HG02840 (cell line): ENCODE measurements around the gene IL17F.
A peak's percentile ranks its signal among the peaks of the same experiment; 100 is the strongest.
"Not testable (repeated sequence)": the region's sequence is repeated elsewhere in the genome, so short reads cannot be mapped to it uniquely, and the experiment has no call there.

Experiments
- ATAC-seq: cut with Tn5 transposase; IDR thresholded peaks from one replicate; pipeline ENCODE4 v1.9.1; 2021; ENCODE audit warnings: mild to moderate bottlenecking, moderate library complexity, moderate number of reproducible peaks; ENCODE audit not compliant: unreplicated experiment, low FRiP score

The IL17F gene

GRCh38 chr6:52249078-52249477 is 4.8 kb upstream of the IL17F start:
- no peak for ATAC-seq

- no peak for ATAC-seq
Observed at GRCh38 chr6:52245425-52245824, 1.1 kb upstream of the IL17F start.

DNA sequence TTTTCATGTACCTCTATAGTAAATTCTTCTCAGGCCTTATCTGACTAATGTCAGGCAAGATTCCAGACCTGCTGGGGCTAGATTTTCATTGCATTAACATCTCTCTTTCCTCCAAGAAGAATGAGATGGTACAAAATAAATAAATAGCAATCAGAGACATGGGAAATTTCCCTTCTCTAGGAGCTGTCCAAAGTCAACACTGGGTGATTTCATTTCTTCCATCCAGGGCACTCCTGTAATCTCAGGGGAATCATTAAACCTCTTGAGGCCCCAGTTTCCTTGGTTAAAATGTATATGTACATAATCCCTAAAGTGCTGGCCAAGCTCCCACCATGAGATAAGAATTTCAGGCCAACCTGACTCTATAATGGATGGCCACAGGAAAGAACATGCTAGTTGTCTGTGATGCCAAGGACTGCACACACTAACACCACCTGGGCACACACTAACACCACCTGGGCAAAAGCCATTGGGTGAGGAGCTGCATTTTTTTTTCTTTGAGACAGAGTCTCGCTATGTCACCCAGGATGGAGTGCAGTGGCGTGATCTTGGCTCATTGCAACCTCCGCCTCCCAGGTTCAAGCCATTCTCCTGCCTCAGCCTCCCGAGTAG is 912 bp downstream of the IL17F start:
- ATAC-seq: no peak

DNA sequence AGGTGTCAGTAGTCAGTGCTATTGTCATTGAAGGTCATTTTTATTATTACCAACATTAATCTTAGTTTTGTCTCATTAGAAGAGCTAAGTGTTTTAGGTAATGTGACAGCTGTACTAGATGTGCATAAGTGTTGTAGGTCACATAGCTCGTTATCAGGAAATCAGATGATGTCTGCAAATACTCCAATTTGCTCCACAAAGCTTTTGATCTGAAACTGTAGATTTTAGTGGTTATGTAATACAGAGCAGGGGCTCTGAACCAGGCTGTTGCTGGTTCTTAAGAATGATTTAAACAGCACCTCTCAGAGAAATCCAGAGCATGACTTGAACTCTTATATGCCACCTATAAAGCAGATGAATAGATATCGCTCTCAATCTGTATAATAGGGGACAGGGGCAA is 2.5 kb downstream of the IL17F start:
- ATAC-seq: no peak

- ATAC-seq: peak; percentile 62
Observed at GRCh38 chr6:52233975-52234823, 10.1 kb downstream of the IL17F start.

GRCh38 chr6:52233005-52233404 is 11.3 kb downstream of the IL17F start:
- no peak for ATAC-seq

DNA sequence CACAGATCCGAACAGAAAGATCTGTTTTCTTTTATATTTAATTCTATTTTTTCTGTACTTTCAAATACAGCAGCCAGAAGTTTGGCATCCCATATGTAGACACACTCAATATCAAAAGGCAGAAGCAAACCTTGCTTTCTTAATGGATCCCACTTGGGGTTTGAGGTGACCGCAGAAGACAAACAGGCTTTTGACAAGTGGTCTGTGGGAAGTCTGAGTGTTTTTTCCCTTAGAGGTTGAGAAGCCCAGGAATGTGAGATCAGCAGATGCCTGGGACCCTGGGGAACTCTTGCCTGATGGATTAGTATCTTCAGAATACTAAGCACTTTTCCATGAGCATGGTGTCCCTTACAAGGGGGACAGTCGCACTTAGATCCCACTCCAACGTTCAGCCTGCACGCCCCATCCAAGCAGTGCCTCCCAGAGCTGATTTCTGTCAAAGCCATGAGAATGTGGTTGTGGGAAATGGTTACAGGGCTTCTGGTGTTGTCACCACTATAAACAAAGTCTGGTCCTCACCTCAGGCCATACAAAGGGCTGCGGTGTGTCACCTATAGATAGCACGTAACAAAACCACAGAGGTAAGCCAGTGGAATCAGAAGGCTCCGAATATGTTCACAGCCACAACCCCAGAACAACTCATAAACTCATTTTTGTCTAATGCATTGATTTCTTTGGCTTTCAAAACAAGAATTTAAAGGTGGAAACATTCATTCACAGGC is 12.7 kb downstream of the IL17F start:
- ATAC-seq: no peak

GRCh38 chr6:52230685-52231084 is 13.6 kb downstream of the IL17F start:
- ATAC-seq: no peak

- peak; percentile 100 for ATAC-seq
Observed at GRCh38 chr6:52227495-52227894, 16.8 kb downstream of the IL17F start.

DNA sequence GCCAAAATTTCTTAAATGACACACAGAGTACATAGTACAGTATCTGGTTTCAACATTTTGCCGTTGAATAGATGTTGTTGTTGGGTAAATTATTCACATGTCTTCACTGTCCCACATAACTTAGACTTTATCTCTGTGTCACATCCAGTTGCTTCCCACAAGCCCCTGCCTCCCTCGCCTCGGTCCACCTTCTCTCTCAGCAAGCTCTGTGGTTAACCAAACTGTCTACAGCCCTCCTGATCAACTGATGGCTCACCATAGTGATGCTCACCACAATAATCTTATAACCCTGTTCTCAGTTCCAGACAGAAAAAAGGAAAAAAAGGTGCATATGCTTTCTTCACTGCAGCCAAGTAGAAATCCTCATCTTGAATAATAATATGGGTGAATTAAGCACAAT is 23.0 kb downstream of the IL17F start:
- no peak for ATAC-seq

DNA sequence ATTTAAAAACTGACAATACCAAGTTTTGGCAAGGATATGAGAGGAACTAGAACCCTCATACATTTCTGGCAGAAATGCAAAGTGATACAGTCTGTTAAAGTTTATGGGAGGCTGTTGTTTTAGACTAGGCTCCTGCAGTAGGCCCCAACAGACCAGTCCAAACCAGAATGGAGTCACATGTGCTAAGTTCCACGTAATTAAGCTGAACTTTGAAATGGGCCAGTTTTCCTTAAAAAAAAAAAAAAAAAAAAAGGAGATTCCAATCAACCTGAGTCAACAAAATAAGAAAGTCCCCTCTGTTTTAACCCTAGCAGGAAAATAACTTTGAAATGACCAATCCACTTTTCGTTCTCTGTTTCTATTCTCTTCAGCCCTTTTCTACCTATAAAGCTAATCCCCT is 26.5 kb downstream of the IL17F start:
- no peak for ATAC-seq

GRCh38 chr6:52216932-52217575 is 27.2 kb downstream of the IL17F start:
- no peak for ATAC-seq

- ATAC-seq: no peak
Observed at GRCh38 chr6:52215787-52216186, 28.5 kb downstream of the IL17F start.

DNA sequence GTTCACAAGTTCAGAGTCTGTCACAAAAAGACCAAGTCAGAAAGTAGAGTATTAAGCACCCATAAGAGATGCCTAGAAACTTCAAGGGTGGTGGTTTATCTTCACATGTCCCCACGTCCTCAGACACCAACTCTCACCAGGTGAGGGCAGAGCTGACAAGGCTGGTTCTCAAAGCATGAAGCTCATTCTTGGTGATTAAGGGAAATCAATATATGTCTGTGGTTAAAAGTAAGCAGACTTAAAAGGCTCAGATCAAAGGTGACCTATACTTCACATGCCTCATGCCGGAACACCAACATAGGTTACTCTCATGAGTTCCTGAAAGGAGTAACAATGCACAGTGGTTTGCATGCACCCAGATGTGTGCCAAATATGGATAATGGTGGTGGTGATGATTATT is 31.2 kb downstream of the IL17F start:
- ATAC-seq: no peak

DNA sequence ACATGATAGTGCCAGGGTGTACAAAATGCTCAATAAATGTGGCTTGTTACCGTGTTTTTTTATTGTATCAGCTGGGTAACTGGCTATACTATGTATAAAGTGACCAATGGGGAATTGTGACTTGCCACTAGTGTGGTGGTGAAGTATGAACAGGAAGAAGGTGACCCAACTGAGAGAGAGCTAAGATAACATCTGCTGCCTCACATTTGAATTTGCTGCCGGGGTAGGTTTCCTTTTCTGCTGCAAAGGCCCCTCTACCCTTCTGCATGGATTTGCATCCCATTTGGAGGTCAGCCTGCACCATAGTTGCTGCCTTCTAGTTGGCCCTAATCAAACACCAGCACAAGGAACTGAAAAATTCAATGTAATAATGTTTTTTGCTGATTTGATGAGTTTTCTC is 34.1 kb downstream of the IL17F start:
- peak; percentile 69 for ATAC-seq

DNA sequence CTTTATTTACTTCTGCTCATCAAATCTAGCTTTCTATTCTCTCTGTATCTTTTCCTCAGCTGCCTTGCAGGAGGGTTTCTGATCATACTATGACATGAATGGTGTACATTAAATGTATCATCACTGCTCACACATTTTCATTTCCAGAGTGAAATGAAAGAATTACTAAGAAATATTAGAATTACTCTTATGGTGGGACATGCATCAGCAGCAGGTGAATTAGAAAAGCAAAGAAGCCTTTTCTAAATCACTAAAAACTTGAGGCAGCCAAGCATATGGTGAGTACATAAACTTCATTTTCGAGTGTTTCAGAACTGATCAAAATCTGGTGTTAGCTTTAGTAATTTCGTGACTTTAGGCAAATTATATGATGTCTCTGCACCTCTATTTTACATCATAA is 34.5 kb downstream of the IL17F start:
- peak; percentile 44 for ATAC-seq

DNA sequence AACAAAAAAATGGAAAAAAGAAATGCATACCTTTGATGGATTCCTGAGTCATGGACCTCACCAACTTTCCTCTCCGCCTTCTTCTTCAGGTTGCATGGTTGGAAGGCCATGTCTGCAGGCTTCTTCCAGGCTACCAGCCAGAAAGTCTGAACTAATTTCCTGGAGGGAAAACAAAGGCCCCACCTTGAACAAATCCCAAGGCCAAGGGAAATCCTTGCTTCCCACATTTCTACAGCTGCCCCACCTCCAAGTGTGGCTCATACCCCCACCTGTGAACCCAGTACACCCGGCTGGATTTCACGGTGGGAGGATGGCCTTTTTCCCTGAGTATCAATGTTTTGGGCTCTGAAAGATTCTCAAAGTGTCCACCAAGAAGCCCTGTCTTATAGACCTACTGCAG is 35.7 kb downstream of the IL17F start:
- ATAC-seq: no peak

DNA sequence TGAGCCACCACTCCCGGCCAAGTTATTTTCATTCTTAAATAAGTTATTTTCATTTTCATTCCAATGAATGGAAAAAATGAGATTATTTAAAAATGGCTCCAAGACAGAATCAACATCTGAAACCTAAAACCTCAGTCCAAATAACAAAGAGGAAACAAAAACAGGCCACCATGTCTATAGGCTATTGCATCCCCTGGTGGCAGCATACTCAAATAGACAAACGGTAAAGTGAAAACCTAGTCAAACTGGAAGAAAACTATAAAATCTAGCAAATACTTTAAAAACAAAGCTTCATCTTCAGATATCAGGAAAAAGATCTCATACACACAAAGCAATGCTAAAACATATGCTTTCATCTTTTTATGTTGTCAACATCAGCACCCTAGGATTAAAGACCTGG is 37.2 kb downstream of the IL17F start:
- no peak for ATAC-seq

DNA sequence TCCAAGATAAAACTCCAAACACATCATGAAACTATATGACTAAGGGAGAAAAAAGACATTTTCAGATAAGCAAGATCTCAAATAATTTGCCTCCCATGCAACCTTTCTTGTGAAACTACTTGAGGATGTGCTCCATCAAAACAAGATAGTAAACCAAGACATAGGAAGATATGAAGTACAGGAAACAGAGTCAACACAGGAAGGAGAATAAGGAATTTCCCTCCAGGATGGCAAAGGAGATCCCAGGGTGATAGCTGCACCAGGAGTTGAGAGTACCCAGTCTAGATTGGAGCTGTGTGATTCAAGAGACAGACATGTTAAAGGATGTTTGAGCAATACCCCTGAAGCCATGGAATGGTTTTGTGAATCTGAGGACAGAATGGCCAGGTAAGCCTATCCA is 42.8 kb downstream of the IL17F start:
- ATAC-seq: no peak

GRCh38 chr6:52201046-52201445 is 43.3 kb downstream of the IL17F start:
- ATAC-seq: no peak

DNA sequence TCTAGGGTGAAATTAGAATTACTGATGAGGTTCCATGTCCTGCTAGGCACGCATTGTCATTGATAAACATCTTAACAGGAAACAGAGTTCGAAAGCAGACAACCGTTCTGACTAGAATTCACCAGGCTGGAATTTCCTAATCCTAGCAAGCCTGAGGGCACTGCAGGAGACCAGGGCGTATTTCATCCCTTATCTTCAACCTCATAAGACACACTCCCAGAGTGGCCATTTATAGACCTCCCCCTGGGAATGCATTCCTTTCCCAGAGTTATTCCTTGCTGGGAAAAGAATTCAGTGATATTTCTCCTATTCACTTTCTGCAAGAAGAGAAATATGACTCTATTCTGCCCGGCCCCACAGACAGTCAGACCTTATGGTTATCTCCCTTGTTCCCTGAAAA is 44.2 kb downstream of the IL17F start:
- not testable (repeated sequence) for ATAC-seq
